ENCODE measurements around the gene RPS3A. TPM values are rescaled to one million over a fixed set of nuclear protein-coding genes. Genes with fewer than 3 reads are reported as not detected.

RPS3A gene
- total and polyA plus RNA-seq, 9 of the 15 experiments (the other 6 are each of a cell fraction or from before 2014, with no cell fraction given), result 2,102 to 5,488 (median 3,554) TPM

- TF ChIP-seq ZBTB1 (CRISPR knock-in tag; IDR thresholded peaks at IDR 0.05; ENCODE audit: borderline replicate concordance, low read depth) (peak; percentile 92), NUFIP1 (IDR thresholded peaks at IDR 0.05; ENCODE audit: partially characterized antibody) (no peak), ZNF311 (CRISPR knock-in tag; IDR thresholded peaks at IDR 0.05) (no peak), NFRKB (IDR thresholded peaks at IDR 0.05; ENCODE audit: low read depth) (peak; percentile 93), ZNF316 (IDR thresholded peaks at IDR 0.05) (peak; percentile 23; the same call in 1 of the 2 replicates), PREB (CRISPR knock-in tag; IDR thresholded peaks at IDR 0.05) (peak; percentile 98; the same call in 1 of the 2 replicates), SIX5 (IDR thresholded peaks at IDR 0.05; ENCODE audit: borderline replicate concordance in 1 of 2, insufficient read depth in 1 of 2, low read depth in 1 of 2, low read length in 2 of 2) (peak; percentile 9 to 40; a peak in 1 of 4 replicates), ELF2 (CRISPR knock-in tag; IDR thresholded peaks at IDR 0.05) (peak; percentile 97), PTBP1 (IDR thresholded peaks at IDR 0.05; ENCODE audit: low read depth, low read length) (no peak), SAP30 (IDR thresholded peaks at IDR 0.05; ENCODE audit: borderline replicate concordance, insufficient read depth, low read depth, low read length, poor library complexity, severe bottlenecking) (no peak), CCNT2 (IDR thresholded peaks at IDR 0.05; ENCODE audit: borderline replicate concordance, extremely low read depth, insufficient read length, low read depth, low read length) (peak; percentile 15), ZNF232 (CRISPR knock-in tag; IDR thresholded peaks at IDR 0.05) (peak; percentile 62; the same call in 1 of the 2 replicates), FIP1L1 (IDR thresholded peaks at IDR 0.05; ENCODE audit: low read depth, low read length, poor library complexity, severe bottlenecking) (peak; percentile 88), HMGN3 (IDR thresholded peaks at IDR 0.05; ENCODE audit: borderline replicate concordance, extremely low read depth, insufficient read length, low read depth, low read length) (peak; percentile 76), ZZZ3 (IDR thresholded peaks at IDR 0.05) (peak; percentile 99), PHTF2 (CRISPR knock-in tag; IDR thresholded peaks at IDR 0.05) (no peak), HCFC1 (IDR thresholded peaks at IDR 0.05; ENCODE audit: low read depth, low read length) (peak; percentile 88), VEZF1 (CRISPR knock-in tag; IDR thresholded peaks at IDR 0.05) (peak; percentile 58; the same call in 1 of the 2 replicates)
- TF ChIP-seq, protein P1, sequence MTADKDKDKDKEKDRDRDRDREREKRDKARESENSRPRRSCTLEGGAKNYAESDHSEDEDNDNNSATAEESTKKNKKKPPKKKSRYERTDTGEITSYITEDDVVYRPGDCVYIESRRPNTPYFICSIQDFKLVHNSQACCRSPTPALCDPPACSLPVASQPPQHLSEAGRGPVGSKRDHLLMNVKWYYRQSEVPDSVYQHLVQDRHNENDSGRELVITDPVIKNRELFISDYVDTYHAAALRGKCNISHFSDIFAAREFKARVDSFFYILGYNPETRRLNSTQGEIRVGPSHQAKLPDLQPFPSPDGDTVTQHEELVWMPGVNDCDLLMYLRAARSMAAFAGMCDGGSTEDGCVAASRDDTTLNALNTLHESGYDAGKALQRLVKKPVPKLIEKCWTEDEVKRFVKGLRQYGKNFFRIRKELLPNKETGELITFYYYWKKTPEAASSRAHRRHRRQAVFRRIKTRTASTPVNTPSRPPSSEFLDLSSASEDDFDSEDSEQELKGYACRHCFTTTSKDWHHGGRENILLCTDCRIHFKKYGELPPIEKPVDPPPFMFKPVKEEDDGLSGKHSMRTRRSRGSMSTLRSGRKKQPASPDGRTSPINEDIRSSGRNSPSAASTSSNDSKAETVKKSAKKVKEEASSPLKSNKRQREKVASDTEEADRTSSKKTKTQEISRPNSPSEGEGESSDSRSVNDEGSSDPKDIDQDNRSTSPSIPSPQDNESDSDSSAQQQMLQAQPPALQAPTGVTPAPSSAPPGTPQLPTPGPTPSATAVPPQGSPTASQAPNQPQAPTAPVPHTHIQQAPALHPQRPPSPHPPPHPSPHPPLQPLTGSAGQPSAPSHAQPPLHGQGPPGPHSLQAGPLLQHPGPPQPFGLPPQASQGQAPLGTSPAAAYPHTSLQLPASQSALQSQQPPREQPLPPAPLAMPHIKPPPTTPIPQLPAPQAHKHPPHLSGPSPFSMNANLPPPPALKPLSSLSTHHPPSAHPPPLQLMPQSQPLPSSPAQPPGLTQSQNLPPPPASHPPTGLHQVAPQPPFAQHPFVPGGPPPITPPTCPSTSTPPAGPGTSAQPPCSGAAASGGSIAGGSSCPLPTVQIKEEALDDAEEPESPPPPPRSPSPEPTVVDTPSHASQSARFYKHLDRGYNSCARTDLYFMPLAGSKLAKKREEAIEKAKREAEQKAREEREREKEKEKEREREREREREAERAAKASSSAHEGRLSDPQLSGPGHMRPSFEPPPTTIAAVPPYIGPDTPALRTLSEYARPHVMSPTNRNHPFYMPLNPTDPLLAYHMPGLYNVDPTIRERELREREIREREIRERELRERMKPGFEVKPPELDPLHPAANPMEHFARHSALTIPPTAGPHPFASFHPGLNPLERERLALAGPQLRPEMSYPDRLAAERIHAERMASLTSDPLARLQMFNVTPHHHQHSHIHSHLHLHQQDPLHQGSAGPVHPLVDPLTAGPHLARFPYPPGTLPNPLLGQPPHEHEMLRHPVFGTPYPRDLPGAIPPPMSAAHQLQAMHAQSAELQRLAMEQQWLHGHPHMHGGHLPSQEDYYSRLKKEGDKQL (CRISPR knock-in tag; IDR thresholded peaks at IDR 0.05; ENCODE audit: borderline replicate concordance), result 0 out of 2 replicates have a peak, but pooled peaks have one; percentile 77
Observed at GRCh38 chr4:151099229-151099975, at the start of gene RPS3A (continued).
